Left ventricle myocardium inferior (tissue), 1 donor: ENCODE measurements around the gene FBXO10. TPM values are rescaled to one million over a fixed set of nuclear protein-coding genes. Genes with fewer than 3 reads are reported as not detected.

Source experiments
- DNase-seq: peaks from one replicate; pipeline ENCODE4 v3.0.0-alpha.2; 2020
- H3K27ac ChIP-seq: fragments of 200-600 bp; replicated peaks from 2 replicates; pipeline ENCODE4 v1.8.0; 2021
- H3K27me3 ChIP-seq: fragments of 200-600 bp; 2 replicates; pipeline ENCODE4 v1.8.0; 2021; ENCODE audit warnings: low read depth
- H3K36me3 ChIP-seq: fragments of 200-600 bp; 2 replicates; pipeline ENCODE4 v1.8.0; 2021
- H3K4me1 ChIP-seq: fragments of 200-600 bp; 2 replicates; pipeline ENCODE4 v1.8.0; 2021
- H3K4me3 ChIP-seq: fragments of 200-600 bp; 2 replicates; pipeline ENCODE4 v1.8.0; 2021; ENCODE audit warnings: mild to moderate bottlenecking, moderate library complexity
- H3K9me3 ChIP-seq: fragments of 200-600 bp; replicated peaks from 2 replicates; pipeline ENCODE4 v1.8.0; 2021
- CTCF ChIP-seq: fragments of 200-600 bp; IDR thresholded peaks from 2 replicates; pipeline ENCODE4 v1.8.0; 2021; ENCODE audit warnings: antibody characterized with exemption, mild to moderate bottlenecking, borderline replicate concordance
- intact Hi-C: fragments of 100-400 bp; cut with micrococcal nuclease; formaldehyde crosslinking; loops from one replicate; pipeline ENCODE4 v1.11.0; 2022
- total RNA-seq: library from RNA; stranded (reverse); fragmentation: NEBNext Ultra II Directional; extraction: Animal tissue kit (Norgen Biotek cat#: 25700); gene quantifications from one replicate; pipeline ENCODE4 v1.2.1, GENCODE V29; 2021
- donor health status: DM: no; HTN: yes; CAD: no; lungs with severe emphysema.

Gene FBXO10
- total RNA-seq, 1 donor from 2014 or later, result 6.7 TPM

- no peaks in the 10 kb centered on the region for H3K4me1 ChIP-seq
- no peaks in the 10 kb centered on the region for H3K9me3 ChIP-seq
- DNase-seq, result no peak
- H3K4me3 ChIP-seq, result no peak overlapping the region
- no peak overlapping the region for H3K27ac ChIP-seq
- H3K36me3 ChIP-seq, result no peaks in the 10 kb centered on the region
- intact Hi-C loops, result no loop called here
- no peaks in the 10 kb centered on the region for H3K27me3 ChIP-seq
- no peak for TF ChIP-seq CTCF
These were observed 24.3 kb downstream of the FBXO10 start for GRCh38 chr9:37551888-37552287.

GRCh38 chr9:37551468-37551867 is 24.7 kb downstream of the FBXO10 start:
- Histone ChIP-seq H3K4me3 (no peak overlapping the region), H3K27ac (no peak overlapping the region), H3K9me3 (no peaks in the 10 kb centered on the region), H3K27me3 (no peaks in the 10 kb centered on the region), H3K4me1 (no peaks in the 10 kb centered on the region), H3K36me3 (no peaks in the 10 kb centered on the region)
- intact Hi-C loops, result no loop called here
- DNase-seq, result no peak
- TF ChIP-seq CTCF, result no peak

- DNase-seq, result no peak
- no peaks in the 10 kb centered on the region for H3K27me3 ChIP-seq
- H3K9me3 ChIP-seq, result no peaks in the 10 kb centered on the region
- H3K36me3 ChIP-seq, result no peaks in the 10 kb centered on the region
- no peak overlapping the region for H3K27ac ChIP-seq
- no peak for TF ChIP-seq CTCF
- H3K4me3 ChIP-seq, result no peak overlapping the region
- no peaks in the 10 kb centered on the region for H3K4me1 ChIP-seq
- intact Hi-C loops, result no loop called here
These were observed 25.4 kb downstream of the FBXO10 start for GRCh38 chr9:37550781-37551180.

- no peak for TF ChIP-seq CTCF
- intact Hi-C loops, result no loop called here
- Histone ChIP-seq H3K27me3 (no peaks in the 10 kb centered on the region), H3K4me1 (no peaks in the 10 kb centered on the region), H3K4me3 (no peak overlapping the region), H3K27ac (no peak overlapping the region), H3K9me3 (no peaks in the 10 kb centered on the region), H3K36me3 (no peaks in the 10 kb centered on the region)
- DNase-seq, result no peak
These were observed 26.7 kb downstream of the FBXO10 start for GRCh38 chr9:37549527-37549926.

- no peaks in the 10 kb centered on the region for H3K27me3 ChIP-seq
- H3K9me3 ChIP-seq, result no peaks in the 10 kb centered on the region
- H3K27ac ChIP-seq, result no peak overlapping the region
- intact Hi-C loops, result no loop called here
- no peak for TF ChIP-seq CTCF
- no peaks in the 10 kb centered on the region for H3K36me3 ChIP-seq
- no peak for DNase-seq
- H3K4me3 ChIP-seq, result no peak overlapping the region
- no peaks in the 10 kb centered on the region for H3K4me1 ChIP-seq
These were observed 28.8 kb downstream of the FBXO10 start for GRCh38 chr9:37547328-37547878.
